CD4-positive, alpha-beta T cell treated with Interleukin-2 at 100 ng/mL for 4 hours (primary cell): ENCODE data around the gene APIP.

Experiments used
- DNase-seq: peaks from one replicate; pipeline ENCODE4 v3.0.0-alpha.2; 2020; ENCODE audit warnings: low spot score

APIP gene

GRCh38 chr11:34916015-34916842 lies at the start of gene APIP, which contains the start of gene PDHX:
TSS of gene APIP (minus strand) at chr11:34916379. CDS start at chr11:34916284, 95 bp downstream.
TSS of gene PDHX (plus strand) at chr11:34916618. CDS start at chr11:34916656, 38 bp downstream.
- peak; percentile 95 for DNase-seq

GRCh38 chr11:34964610-34965331 lies 48.6 kb upstream of the APIP start:
- DNase-seq = no peak

GRCh38 chr11:34963351-34963750 lies 47.2 kb upstream of the APIP start:
- no peak for DNase-seq

GRCh38 chr11:34962034-34962433 lies 45.9 kb upstream of the APIP start:
- no peak for DNase-seq

- no peak for DNase-seq
Observed at GRCh38 chr11:34960277-34960676, 44.1 kb upstream of the APIP start.

- no peak for DNase-seq
Observed at GRCh38 chr11:34959770-34960169, 43.6 kb upstream of the APIP start.

GRCh38 chr11:34957606-34958005 lies 41.4 kb upstream of the APIP start:
- no peak for DNase-seq

- DNase-seq = no peak
Observed at GRCh38 chr11:34957206-34957605, 41.0 kb upstream of the APIP start.

- no peak for DNase-seq
Observed at GRCh38 chr11:34953955-34954354, 37.8 kb upstream of the APIP start.

- DNase-seq = no peak
Observed at GRCh38 chr11:34948696-34949095, 32.5 kb upstream of the APIP start.

GRCh38 chr11:34944692-34945091 lies 28.5 kb upstream of the APIP start:
- DNase-seq = no peak

GRCh38 chr11:34941688-34942087 lies 25.5 kb upstream of the APIP start:
- no peak for DNase-seq

- no peak for DNase-seq
Observed at GRCh38 chr11:34940026-34940677, 24.0 kb upstream of the APIP start.

GRCh38 chr11:34938611-34939010 lies 22.4 kb upstream of the APIP start:
- no peak for DNase-seq

- no peak for DNase-seq
Observed at GRCh38 chr11:34936945-34937629, 20.9 kb upstream of the APIP start.

GRCh38 chr11:34929794-34930763 lies 13.9 kb upstream of the APIP start:
- no peak for DNase-seq

- no peak for DNase-seq
Observed at GRCh38 chr11:34928960-34929680, 12.9 kb upstream of the APIP start.

- DNase-seq = no peak
Observed at GRCh38 chr11:34928268-34928959, 12.2 kb upstream of the APIP start.

GRCh38 chr11:34926831-34927132 lies 10.6 kb upstream of the APIP start:
- no peak for DNase-seq
